Neuronal stem cell (in vitro differentiated cells): ENCODE results near the gene SLC6A11.

Experiments
- DNase-seq: peaks from one replicate; pipeline ENCODE4 v3.0.0-alpha.2; 2013; ENCODE audit warnings: low spot score
- H2AFZ ChIP-seq: one replicate; pipeline ENCODE4 v1.6.1; 2013; ENCODE audit warnings: mild to moderate bottlenecking, low read length, inconsistent platforms
- H2AK5ac ChIP-seq: 2 replicates; pipeline ENCODE4 v1.6.1; 2013; ENCODE audit warnings: low read depth, mild to moderate bottlenecking, inconsistent platforms, low read length, moderate library complexity, mixed read lengths
- H2BK120ac ChIP-seq: 2 replicates; pipeline ENCODE4 v1.6.1; 2013; ENCODE audit warnings: low read depth, mild to moderate bottlenecking, inconsistent platforms, low read length, moderate library complexity, mixed read lengths
- H2BK12ac ChIP-seq: one replicate; pipeline ENCODE4 v1.6.1; 2013; ENCODE audit warnings: low read length, inconsistent platforms
- H2BK15ac ChIP-seq: 2 replicates; pipeline ENCODE4 v1.6.1; 2013; ENCODE audit warnings: mild to moderate bottlenecking, low read length, inconsistent platforms, mixed read lengths
- H2BK5ac ChIP-seq: one replicate; pipeline ENCODE4 v1.6.1; 2013; ENCODE audit warnings: inconsistent platforms, mild to moderate bottlenecking, low read length, moderate library complexity
- H3K14ac ChIP-seq: one replicate; pipeline ENCODE4 v1.6.1; 2013; ENCODE audit warnings: low read length, inconsistent platforms
- H3K18ac ChIP-seq: 2 replicates; pipeline ENCODE4 v1.6.1; 2013; ENCODE audit warnings: low read length, inconsistent platforms
- H3K23ac ChIP-seq: 2 replicates; pipeline ENCODE4 v1.6.1; 2013; ENCODE audit warnings: low read depth, mild to moderate bottlenecking, mixed read lengths, low read length, inconsistent platforms; ENCODE audit not compliant: poor library complexity
- H3K27ac ChIP-seq: replicated peaks from 3 replicates; pipeline ENCODE4 v1.5.1; 2013; ENCODE audit warnings: low read length, inconsistent platforms
- H3K27me3 ChIP-seq, 3 experiments: 2 replicates each; pipeline ENCODE4 v1.6.1; 2013; ENCODE audit warnings: low read length in 3 of 3, mild to moderate bottlenecking in 2 of 3, inconsistent platforms in 1 of 3, low read depth in 1 of 3, mixed read lengths in 1 of 3, moderate library complexity in 1 of 3; ENCODE audit not compliant: control insufficient read depth in 3 of 3, insufficient read depth in 3 of 3
- H3K36me3 ChIP-seq, 2 donors: replicated peaks in 1 of 2; 2 replicates each; pipeline ENCODE4 v1.6.1; 2013; ENCODE audit warnings: low read length in 2 of 2; ENCODE audit not compliant: control insufficient read depth in 2 of 2, insufficient read depth in 2 of 2
- H3K4ac ChIP-seq: 2 replicates; pipeline ENCODE4 v1.6.1; 2013; ENCODE audit warnings: inconsistent platforms, mild to moderate bottlenecking, low read length, moderate library complexity
- H3K4me1 ChIP-seq, 2 donors: 1 replicate in 1 of 2; 2 replicates in 1 of 2; pipeline ENCODE4 v1.6.1; 2013; ENCODE audit warnings: low read length in 2 of 2, low read depth in 1 of 2; ENCODE audit not compliant: control insufficient read depth in 2 of 2, insufficient read depth in 1 of 2
- H3K4me2 ChIP-seq: one replicate; pipeline ENCODE4 v1.6.1; 2013; ENCODE audit warnings: mild to moderate bottlenecking, low read length, inconsistent platforms; ENCODE audit not compliant: insufficient read depth, poor library complexity, severe bottlenecking
- H3K4me3 ChIP-seq, 2 donors: 2 replicates each; pipeline ENCODE4 v1.5.1; 2013; ENCODE audit warnings: low read length in 2 of 2, mild to moderate bottlenecking in 2 of 2, inconsistent platforms in 1 of 2, moderate library complexity in 1 of 2
- H3K79me1 ChIP-seq: one replicate; pipeline ENCODE4 v1.6.1; 2013; ENCODE audit warnings: low read depth, mild to moderate bottlenecking, inconsistent platforms, low read length, moderate library complexity
- H3K9ac ChIP-seq: one replicate; pipeline ENCODE4 v1.6.1; 2013; ENCODE audit warnings: mild to moderate bottlenecking, low read depth, low read length, inconsistent platforms; ENCODE audit not compliant: poor library complexity
- H3K9me3 ChIP-seq, 2 donors: replicated peaks in 1 of 2; 2 replicates each; pipeline versions ENCODE3 to v1.6.1; 2013; ENCODE audit warnings: low read length in 2 of 2, mild to moderate bottlenecking in 2 of 2, inconsistent platforms in 1 of 2, low read depth in 1 of 2, mixed read lengths in 1 of 2, moderate library complexity in 1 of 2; ENCODE audit not compliant: control insufficient read depth in 2 of 2, insufficient read depth in 1 of 2
- H4K8ac ChIP-seq: one replicate; pipeline ENCODE4 v1.6.1; 2013; ENCODE audit warnings: low read depth, mild to moderate bottlenecking, inconsistent platforms, low read length, moderate library complexity
- H4K91ac ChIP-seq: one replicate; pipeline ENCODE4 v1.6.1; 2013; ENCODE audit warnings: low read length, low read depth, mild to moderate bottlenecking, inconsistent platforms; ENCODE audit not compliant: poor library complexity
- WGBS, 2 donors: extraction: QIAGEN DNeasy Blood & Tissue Kit; methylation state at CpG; one replicate each; pipeline ENCODE4 v1.1.7; 2013; ENCODE audit warnings: missing lambda C conversion rate in 2 of 2, mixed read lengths in 1 of 2; ENCODE audit not compliant: insufficient read length in 2 of 2, insufficient replicate concordance in 1 of 2; ENCODE audit errors: extremely low coverage in 2 of 2; 5-methylcytosine and 5-hydroxymethylcytosine counted together

The SLC6A11 gene

GRCh38 chr3:10771486-10772270 lies 44.4 kb upstream of the SLC6A11 start:
- Histone ChIP-seq H2AK5ac (no peak overlapping the region), H4K8ac (no peak overlapping the region), H2BK120ac (no peak overlapping the region), H3K27ac (no peak overlapping the region), H3K36me3 (no peaks in the 10 kb centered on the region), H3K9me3 (no peaks in the 10 kb centered on the region), H3K4me1 (no peaks in the 10 kb centered on the region), H3K27me3 (no peaks in the 10 kb centered on the region), H3K23ac (no peak overlapping the region), H2AFZ (no peak overlapping the region), H3K4ac (no peak overlapping the region), H3K4me2 (no peak overlapping the region), H4K91ac (no peak overlapping the region), H3K18ac (no peak overlapping the region), H3K4me3 (no peak overlapping the region), H3K9ac (no peak overlapping the region), H3K14ac (no peak overlapping the region), H3K79me1 (no peaks in the 10 kb centered on the region), H2BK12ac (no peak overlapping the region), H2BK15ac (no peak overlapping the region), H2BK5ac (no peak overlapping the region)
- DNase-seq, result no peak
- WGBS, 2 donors, result no CpG with 5 or more reads among the region's 10 CpGs

GRCh38 chr3:10772271-10773161 lies 43.5 kb upstream of the SLC6A11 start:
- Histone ChIP-seq H3K27ac (no peak overlapping the region), H3K9ac (no peak overlapping the region), H2AK5ac (no peak overlapping the region), H3K9me3 (no peaks in the 10 kb centered on the region), H4K91ac (no peak overlapping the region), H3K14ac (no peak overlapping the region), H3K4me3 (no peak overlapping the region), H3K27me3 (no peaks in the 10 kb centered on the region), H3K79me1 (no peaks in the 10 kb centered on the region), H3K23ac (no peak overlapping the region), H3K36me3 (no peaks in the 10 kb centered on the region), H3K4me1 (no peaks in the 10 kb centered on the region), H2BK120ac (no peak overlapping the region), H4K8ac (no peak overlapping the region), H2AFZ (no peak overlapping the region), H3K4ac (no peak overlapping the region), H2BK5ac (no peak overlapping the region), H3K18ac (no peak overlapping the region), H3K4me2 (no peak overlapping the region), H2BK15ac (no peak overlapping the region), H2BK12ac (no peak overlapping the region)
- WGBS, 2 donors, result no CpG with 5 or more reads among the region's 16 CpGs
- DNase-seq, result no peak

GRCh38 chr3:10774129-10774670 lies 41.8 kb upstream of the SLC6A11 start:
- WGBS, 2 donors, result no CpG with 5 or more reads among the region's 8 CpGs
- Histone ChIP-seq H3K4ac (no peak overlapping the region), H3K79me1 (no peaks in the 10 kb centered on the region), H3K27ac (no peak overlapping the region), H3K4me3 (no peak overlapping the region), H2BK15ac (no peak overlapping the region), H2BK120ac (no peak overlapping the region), H3K9ac (no peak overlapping the region), H3K27me3 (no peaks in the 10 kb centered on the region), H3K4me1 (no peaks in the 10 kb centered on the region), H3K18ac (peak overlapping the region; percentile 65), H2AFZ (no peak overlapping the region), H3K4me2 (no peak overlapping the region), H4K8ac (no peak overlapping the region), H2BK5ac (no peak overlapping the region), H3K36me3 (no peaks in the 10 kb centered on the region), H2AK5ac (peak overlapping the region; percentile 41), H4K91ac (no peak overlapping the region), H2BK12ac (no peak overlapping the region), H3K14ac (no peak overlapping the region), H3K23ac (no peak overlapping the region), H3K9me3 (no peaks in the 10 kb centered on the region)
- no peak for DNase-seq

- H3K27me3 ChIP-seq, result no peaks in the 10 kb centered on the region
- H2AFZ ChIP-seq, result no peak overlapping the region
Observed at GRCh38 chr3:10774825-10775224, 41.2 kb upstream of the SLC6A11 start.

More at GRCh38 chr3:10774825-10775224, 41.2 kb upstream of the SLC6A11 start:
- Histone ChIP-seq H2BK15ac (no peak overlapping the region), H3K23ac (no peak overlapping the region), H3K4me3 (peak overlapping the region in 1 of 2 donors; percentile 26), H3K9ac (peak overlapping the region; percentile 3), H4K8ac (no peak overlapping the region), H3K79me1 (no peaks in the 10 kb centered on the region), H3K4ac (no peak overlapping the region), H3K9me3 (no peaks in the 10 kb centered on the region), H2BK5ac (no peak overlapping the region), H3K4me1 (no peaks in the 10 kb centered on the region), H3K18ac (peak overlapping the region; percentile 53), H2BK12ac (no peak overlapping the region), H3K36me3 (no peaks in the 10 kb centered on the region), H3K14ac (no peak overlapping the region), H4K91ac (no peak overlapping the region), H2BK120ac (no peak overlapping the region), H3K4me2 (no peak overlapping the region), H3K27ac (no peak overlapping the region), H2AK5ac (no peak overlapping the region)
- no CpG with 5 or more reads among the region's 8 CpGs for WGBS, 2 donors
- DNase-seq, result no peak
